Type B pancreatic cell (in vitro differentiated cells): ENCODE results near the gene RPS6KL1. TPM values are rescaled to one million over a fixed set of nuclear protein-coding genes. Genes with fewer than 3 reads are reported as not detected.
A peak's percentile ranks its signal among the peaks of the same experiment; 100 is the strongest.

Experiments
- DNase-seq: peaks from one replicate; pipeline ENCODE4 v3.0.0; 2021; ENCODE audit warnings: mixed read lengths; ENCODE audit not compliant: unreplicated experiment; ENCODE audit errors: extremely low spot score
- H3K27ac Mint-ChIP-seq: 2 replicates; pipeline ENCODE4 v1.8.0; 2021; ENCODE audit warnings: mild to moderate bottlenecking, mixed read lengths
- H3K27me3 Mint-ChIP-seq: 2 replicates; pipeline ENCODE4 v1.8.0; 2021; ENCODE audit warnings: mixed read lengths
- H3K36me3 Mint-ChIP-seq: 2 replicates; pipeline ENCODE4 v1.8.0; 2021; ENCODE audit warnings: mixed read lengths
- H3K4me1 Mint-ChIP-seq: one replicate; pipeline ENCODE4 v1.8.0; 2021; ENCODE audit warnings: mixed read lengths; ENCODE audit not compliant: unreplicated experiment
- H3K4me3 Mint-ChIP-seq: 2 replicates; pipeline ENCODE4 v1.8.0; 2021; ENCODE audit warnings: mild to moderate bottlenecking, mixed read lengths
- H3K9me3 Mint-ChIP-seq: 2 replicates; pipeline ENCODE4 v1.8.0; 2021; ENCODE audit warnings: mixed read lengths
- total RNA-seq: library from RNA; stranded (reverse); gene quantifications from 2 replicates; pipeline ENCODE4 v1.2.1, GENCODE V29; 2021; ENCODE audit warnings: low replicate concordance
- TF ChIP-seq, protein P1 (sequence below): fragments of 200-600 bp; sonication (generic); conservative IDR thresholded peaks from 2 replicates; pipeline ENCODE4 v1.5.0; 2021; ENCODE audit warnings: antibody characterized with exemption, mild to moderate bottlenecking

RPS6KL1 gene
- total RNA-seq, 1 donor from 2014 or later: 7.5 TPM

DNA sequence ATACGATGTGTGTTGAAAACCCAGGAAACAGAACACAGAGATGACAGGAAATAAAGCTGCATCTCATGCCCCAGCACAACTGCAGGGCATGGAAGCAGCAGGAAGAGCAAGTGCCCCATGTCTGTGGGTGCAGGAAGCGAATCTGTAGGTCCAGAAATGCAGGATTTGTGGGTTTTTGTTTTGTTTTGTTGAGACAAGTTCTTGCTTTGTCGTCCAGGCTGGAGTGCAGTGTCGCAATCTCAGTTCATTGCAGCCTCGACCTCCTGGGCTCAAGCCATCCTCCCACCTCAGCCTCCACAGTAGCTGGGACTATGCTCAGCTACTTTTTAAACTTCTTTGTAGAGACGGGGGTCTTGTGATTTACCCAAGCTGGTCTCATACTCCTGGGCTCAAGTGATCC, 6.2 kb upstream of the RPS6KL1 start:
- Mint-ChIP-seq H3K9me3 (no peaks in the 10 kb centered on the region), H3K27ac (no peak overlapping the region), H3K4me1 (peaks cover 10% of the 10 kb centered on the region), H3K27me3 (peaks cover 51% of the 10 kb centered on the region), H3K4me3 (no peak overlapping the region), H3K36me3 (no peaks in the 10 kb centered on the region)
- TF ChIP-seq, protein P1, sequence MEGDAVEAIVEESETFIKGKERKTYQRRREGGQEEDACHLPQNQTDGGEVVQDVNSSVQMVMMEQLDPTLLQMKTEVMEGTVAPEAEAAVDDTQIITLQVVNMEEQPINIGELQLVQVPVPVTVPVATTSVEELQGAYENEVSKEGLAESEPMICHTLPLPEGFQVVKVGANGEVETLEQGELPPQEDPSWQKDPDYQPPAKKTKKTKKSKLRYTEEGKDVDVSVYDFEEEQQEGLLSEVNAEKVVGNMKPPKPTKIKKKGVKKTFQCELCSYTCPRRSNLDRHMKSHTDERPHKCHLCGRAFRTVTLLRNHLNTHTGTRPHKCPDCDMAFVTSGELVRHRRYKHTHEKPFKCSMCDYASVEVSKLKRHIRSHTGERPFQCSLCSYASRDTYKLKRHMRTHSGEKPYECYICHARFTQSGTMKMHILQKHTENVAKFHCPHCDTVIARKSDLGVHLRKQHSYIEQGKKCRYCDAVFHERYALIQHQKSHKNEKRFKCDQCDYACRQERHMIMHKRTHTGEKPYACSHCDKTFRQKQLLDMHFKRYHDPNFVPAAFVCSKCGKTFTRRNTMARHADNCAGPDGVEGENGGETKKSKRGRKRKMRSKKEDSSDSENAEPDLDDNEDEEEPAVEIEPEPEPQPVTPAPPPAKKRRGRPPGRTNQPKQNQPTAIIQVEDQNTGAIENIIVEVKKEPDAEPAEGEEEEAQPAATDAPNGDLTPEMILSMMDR: no peak
- no peak for DNase-seq

DNA sequence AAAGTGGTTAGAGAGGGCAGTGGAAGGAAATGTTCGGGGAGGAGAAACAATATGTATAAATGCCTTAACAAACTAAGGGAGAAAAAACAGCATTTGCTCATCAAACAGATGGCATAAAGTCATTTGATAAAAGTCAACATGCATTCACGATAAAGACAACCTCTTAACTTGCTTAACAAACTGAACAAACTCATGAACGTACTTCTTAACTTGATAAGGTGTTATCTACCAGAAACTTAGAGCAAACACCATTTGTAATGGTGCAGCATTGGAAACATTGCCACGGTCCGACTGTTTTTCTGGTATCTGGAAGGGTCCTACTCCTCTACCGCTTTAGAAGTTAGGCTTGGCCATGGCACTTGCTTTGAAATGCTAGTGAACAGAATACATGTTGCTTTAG, 4.2 kb upstream of the RPS6KL1 start:
- TF ChIP-seq, protein P1: no peak
- Mint-ChIP-seq H3K36me3 (no peaks in the 10 kb centered on the region), H3K27ac (no peak overlapping the region), H3K4me3 (no peak overlapping the region), H3K27me3 (peaks cover 47% of the 10 kb centered on the region), H3K9me3 (no peaks in the 10 kb centered on the region), H3K4me1 (peaks cover under 1% of the 10 kb centered on the region)
- DNase-seq: no peak

DNA sequence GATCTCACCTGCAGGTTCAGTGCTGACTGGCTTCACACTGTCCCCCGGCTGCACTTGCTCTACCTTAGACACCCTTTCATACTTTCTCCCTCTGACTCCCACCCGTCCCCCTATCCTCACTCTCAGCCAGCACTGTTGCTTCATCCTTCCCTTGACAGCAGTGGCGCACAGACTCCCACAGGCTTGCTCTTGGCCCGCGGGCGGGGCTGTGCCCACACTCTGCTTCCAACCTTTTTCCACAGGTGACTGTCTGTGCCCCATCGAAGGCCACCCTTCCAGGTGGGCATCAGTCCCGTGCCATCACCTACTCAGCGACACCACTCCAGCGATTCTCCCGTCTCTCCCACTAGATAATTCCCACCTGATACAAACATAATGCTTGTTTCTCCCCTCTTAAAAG, 1.0 kb upstream of the RPS6KL1 start:
- no peak for DNase-seq
- TF ChIP-seq, protein P1: no peak
- Mint-ChIP-seq H3K9me3 (no peaks in the 10 kb centered on the region), H3K4me1 (no peaks in the 10 kb centered on the region), H3K4me3 (peak overlapping the region; percentile 2), H3K27me3 (peaks cover 47% of the 10 kb centered on the region), H3K27ac (no peak overlapping the region), H3K36me3 (no peaks in the 10 kb centered on the region)

DNA sequence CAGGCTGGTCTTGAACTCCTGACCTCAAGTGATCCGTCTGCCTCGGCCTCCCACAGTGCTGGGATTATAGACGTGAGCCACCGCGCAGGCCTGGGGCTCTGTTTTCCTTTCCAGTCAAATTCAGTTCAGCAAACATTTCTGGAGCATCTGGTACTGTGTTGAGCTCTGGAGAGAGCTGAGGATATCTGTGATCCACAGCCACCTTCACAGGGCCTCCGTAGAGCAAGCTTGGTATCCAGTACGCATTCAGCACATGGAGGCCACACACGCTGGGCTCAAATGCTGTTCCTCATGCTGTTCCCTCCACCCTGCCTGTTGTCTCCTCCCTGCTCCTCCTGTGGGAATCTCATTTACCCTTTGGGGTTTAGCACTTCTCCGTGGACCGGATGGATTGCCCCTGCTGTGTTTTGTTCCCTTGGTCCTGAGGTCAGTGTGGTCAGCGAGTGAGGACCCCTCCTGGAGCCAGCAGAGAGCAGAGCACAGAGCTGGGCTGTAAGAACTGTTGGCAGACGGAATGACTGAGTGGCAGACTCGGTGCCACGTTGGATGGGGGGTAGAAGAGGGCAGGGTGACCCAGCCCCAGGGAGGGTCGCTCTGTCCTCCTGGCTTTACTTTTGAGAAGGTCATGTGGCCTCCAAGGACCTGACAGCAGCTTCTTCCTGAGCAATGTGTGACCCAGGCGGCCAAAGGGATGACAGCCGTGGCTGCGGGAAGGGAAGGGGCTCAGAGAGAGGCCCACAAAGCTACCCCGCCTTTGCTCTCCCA, 891 bp downstream of the RPS6KL1 start:
- H3K4me3 Mint-ChIP-seq: peak overlapping the region; percentile 84
- no peaks in the 10 kb centered on the region for H3K4me1 Mint-ChIP-seq
- no peak for DNase-seq
- H3K36me3 Mint-ChIP-seq: no peaks in the 10 kb centered on the region
- no peak overlapping the region for H3K27ac Mint-ChIP-seq
- TF ChIP-seq, protein P1: no peak
- H3K27me3 Mint-ChIP-seq: peaks cover 38% of the 10 kb centered on the region
- no peaks in the 10 kb centered on the region for H3K9me3 Mint-ChIP-seq

DNA sequence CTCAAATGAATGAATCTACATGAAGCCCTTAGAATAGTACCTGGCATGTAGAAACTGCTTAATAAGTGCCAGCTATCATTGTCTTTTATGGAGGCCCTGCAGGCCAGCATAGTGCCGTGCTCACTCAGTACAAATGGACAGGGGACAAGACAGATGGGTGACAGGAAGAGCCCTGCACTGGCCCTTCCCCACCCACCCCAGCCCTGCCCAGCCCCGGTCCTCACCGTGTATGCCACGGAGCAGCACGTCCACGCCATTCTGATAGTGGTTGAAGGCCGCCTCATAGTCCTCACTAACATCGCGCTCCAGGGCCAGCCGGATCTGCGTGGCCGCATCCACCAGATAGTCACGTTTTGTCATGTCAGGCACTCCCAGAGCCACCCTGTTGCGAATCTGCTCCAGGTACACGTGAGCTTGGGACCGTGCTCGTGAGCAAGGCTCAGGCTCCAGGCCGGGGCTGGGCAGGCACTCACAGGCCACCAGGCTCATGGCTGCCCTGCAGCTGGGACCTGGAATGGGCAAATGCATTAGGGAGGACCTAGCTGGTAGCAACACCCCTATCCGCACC, 1.9 kb downstream of the RPS6KL1 start:
- no peak overlapping the region for H3K27ac Mint-ChIP-seq
- H3K27me3 Mint-ChIP-seq: peaks cover 29% of the 10 kb centered on the region
- H3K4me1 Mint-ChIP-seq: peaks cover 5% of the 10 kb centered on the region
- TF ChIP-seq, protein P1: no peak
- DNase-seq: no peak
- H3K36me3 Mint-ChIP-seq: no peaks in the 10 kb centered on the region
- no peak overlapping the region for H3K4me3 Mint-ChIP-seq
- H3K9me3 Mint-ChIP-seq: no peaks in the 10 kb centered on the region
